Neural cell (in vitro differentiated cells): Measurements from ENCODE around the gene LHFPL2.

Experiments used
- EP300 ChIP-seq: fragments of 450-650 bp; conservative IDR thresholded peaks from 2 replicates; pipeline ENCODE4 v1.6.1; 2014; ENCODE audit warnings: antibody characterized with exemption, mild to moderate bottlenecking, moderate library complexity; ENCODE audit not compliant: poor library complexity, severe bottlenecking
- POLR2AphosphoS5 ChIP-seq: IDR thresholded peaks from 2 replicates; pipeline ENCODE4 v1.6.1; 2012
- RAD21 ChIP-seq: fragments of 450-650 bp; conservative IDR thresholded peaks from 2 replicates; pipeline ENCODE4 v1.6.1; 2014; ENCODE audit warnings: antibody characterized with exemption, mild to moderate bottlenecking, moderate library complexity
- TF ChIP-seq, protein P1 (sequence below): fragments of 450-650 bp; IDR thresholded peaks from 2 replicates; pipeline ENCODE4 v1.5.1; 2014; ENCODE audit warnings: antibody characterized with exemption, mild to moderate bottlenecking, moderate library complexity; ENCODE audit not compliant: poor library complexity, severe bottlenecking

DNA sequence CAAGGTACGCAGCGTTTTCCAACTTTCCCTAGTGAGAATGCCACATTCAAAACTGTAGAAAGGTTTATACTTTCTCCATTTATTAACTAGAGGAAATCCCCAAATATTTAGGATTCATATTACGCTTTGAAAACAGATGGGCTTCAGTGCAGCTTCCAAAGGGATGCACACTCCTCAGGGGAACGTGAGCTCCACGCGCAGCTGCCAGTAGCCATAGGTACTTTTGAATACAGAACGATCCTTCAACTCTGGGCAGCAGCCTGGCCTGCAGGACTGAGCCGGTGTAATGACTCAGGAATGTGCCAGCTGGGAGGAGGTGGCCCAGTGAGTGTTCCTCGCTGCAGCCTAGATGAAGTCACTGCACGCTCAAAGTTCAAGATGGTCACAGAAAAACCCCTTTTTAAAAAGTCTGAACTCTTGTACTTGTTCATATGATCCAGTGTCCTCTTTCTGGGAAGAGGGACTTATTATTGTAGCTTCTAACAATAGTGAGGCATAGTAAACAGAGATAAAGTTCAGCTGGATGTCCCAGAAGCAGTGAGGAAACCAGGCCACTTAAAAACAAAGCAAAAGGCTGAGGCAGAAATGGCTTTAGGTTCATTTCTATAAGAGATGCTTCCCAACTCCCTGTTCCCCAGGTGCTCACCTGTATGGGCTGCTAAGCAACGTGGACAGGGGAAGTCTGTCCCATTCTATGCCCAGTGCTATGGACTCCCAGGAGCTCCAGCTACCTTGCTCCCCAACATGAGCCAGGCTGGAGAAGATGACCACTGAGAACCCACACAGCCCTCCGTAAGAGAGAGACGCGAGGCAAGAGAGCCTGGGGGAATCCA lies 130.0 kb downstream of the LHFPL2 start:
- TF ChIP-seq, protein P1, sequence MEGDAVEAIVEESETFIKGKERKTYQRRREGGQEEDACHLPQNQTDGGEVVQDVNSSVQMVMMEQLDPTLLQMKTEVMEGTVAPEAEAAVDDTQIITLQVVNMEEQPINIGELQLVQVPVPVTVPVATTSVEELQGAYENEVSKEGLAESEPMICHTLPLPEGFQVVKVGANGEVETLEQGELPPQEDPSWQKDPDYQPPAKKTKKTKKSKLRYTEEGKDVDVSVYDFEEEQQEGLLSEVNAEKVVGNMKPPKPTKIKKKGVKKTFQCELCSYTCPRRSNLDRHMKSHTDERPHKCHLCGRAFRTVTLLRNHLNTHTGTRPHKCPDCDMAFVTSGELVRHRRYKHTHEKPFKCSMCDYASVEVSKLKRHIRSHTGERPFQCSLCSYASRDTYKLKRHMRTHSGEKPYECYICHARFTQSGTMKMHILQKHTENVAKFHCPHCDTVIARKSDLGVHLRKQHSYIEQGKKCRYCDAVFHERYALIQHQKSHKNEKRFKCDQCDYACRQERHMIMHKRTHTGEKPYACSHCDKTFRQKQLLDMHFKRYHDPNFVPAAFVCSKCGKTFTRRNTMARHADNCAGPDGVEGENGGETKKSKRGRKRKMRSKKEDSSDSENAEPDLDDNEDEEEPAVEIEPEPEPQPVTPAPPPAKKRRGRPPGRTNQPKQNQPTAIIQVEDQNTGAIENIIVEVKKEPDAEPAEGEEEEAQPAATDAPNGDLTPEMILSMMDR = no peak
- TF ChIP-seq POLR2AphosphoS5 (no peak), RAD21 (no peak), EP300 (no peak)
